GM21825 (cell line): ENCODE measurements around the gene HK2.
"Not testable (repeated sequence)": the region's sequence is repeated elsewhere in the genome, so short reads cannot be mapped to it uniquely, and the experiment has no call there.

Source experiments
- ATAC-seq: cut with Tn5 transposase; IDR thresholded peaks from one replicate; pipeline ENCODE4 v1.9.1; 2021; ENCODE audit warnings: mild to moderate bottlenecking, moderate library complexity; ENCODE audit not compliant: unreplicated experiment

Gene HK2

DNA sequence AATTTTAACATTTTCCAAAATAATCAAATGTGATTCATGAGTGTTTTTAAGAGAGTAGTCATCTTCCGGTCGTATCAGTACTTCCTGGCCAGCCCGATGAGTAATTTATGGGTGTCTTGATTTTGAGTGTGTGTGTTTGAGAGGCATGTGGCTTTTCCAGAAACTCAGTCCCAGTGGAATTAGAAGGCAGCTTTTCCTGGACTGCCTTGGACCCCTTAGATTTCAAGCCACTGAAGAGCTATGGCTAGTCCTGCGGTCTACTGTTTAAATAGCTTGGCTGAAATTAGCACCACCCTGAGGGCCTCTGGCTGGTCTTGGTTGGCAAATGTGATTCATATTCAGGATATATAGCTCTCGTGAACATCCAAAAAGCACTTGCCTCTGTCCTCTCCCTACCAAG lies 59.4 kb downstream of the HK2 start:
- no peak for ATAC-seq

- ATAC-seq: no peak
These were observed 60.5 kb downstream of the HK2 start for GRCh38 chr2:74894272-74894981.

DNA sequence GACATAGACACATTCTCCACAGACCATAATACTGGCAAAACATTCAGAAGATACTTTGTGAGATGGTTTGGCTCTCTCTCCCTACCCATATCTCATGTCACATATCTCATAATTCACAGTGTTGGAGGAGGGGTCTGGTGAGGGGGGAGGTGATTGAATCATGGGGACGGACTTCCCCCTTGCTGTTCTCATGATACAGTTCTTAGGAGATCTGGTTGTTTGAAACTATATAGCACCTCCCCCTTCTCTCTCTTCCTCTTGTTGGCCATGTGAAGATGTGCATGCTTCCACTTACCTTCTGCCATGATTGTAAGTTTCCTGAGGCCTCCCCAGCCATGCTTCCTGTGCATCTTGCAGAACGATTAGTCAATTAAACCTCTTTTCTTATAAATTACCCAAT lies 61.1 kb downstream of the HK2 start:
- ATAC-seq: no peak

- no peak for ATAC-seq
These were observed 62.3 kb downstream of the HK2 start for GRCh38 chr2:74896232-74896631.

DNA sequence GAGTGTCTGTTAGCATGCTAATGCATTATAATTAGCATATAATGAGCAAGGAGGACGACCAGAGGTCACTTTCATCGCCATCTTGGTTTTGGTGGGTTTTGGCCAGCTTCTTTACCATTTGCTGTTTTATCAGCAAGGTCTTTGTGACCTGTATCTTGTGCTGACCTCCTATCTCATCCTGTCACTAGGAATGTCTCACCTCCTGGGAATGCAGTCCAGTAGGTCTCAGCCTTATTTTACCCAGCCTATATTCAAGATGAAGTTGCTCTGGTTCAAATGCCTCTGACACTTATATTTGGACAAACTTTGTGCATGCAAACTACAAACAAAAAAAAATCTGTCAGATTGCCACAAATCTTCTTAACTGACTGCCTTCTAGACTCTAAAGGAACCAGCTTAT lies 66.3 kb downstream of the HK2 start:
- ATAC-seq: not testable (repeated sequence)

- ATAC-seq: no peak
These were observed 68.4 kb downstream of the HK2 start for GRCh38 chr2:74902281-74902860.

DNA sequence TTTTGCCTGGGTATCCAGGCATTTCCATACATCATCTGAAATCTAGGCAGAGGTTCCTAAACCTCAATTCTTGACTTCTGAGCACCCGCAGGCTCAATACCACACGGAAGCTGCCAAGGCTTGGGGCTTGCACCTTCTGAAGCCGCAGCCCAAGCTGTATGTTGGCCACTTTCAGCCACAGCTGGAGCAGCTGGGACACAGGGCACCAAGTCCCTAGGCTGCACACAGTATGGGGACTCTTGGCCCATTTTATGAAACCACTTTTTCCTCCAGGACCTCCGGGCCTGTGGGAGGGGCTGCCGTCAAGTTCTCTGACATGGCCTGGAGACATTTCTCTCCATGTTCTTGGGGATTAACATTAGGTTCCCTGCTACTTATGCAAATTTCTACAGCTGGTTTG lies 72.5 kb downstream of the HK2 start:
- no peak for ATAC-seq

- not testable (repeated sequence) for ATAC-seq
These were observed 73.6 kb downstream of the HK2 start for GRCh38 chr2:74907560-74907959.

DNA sequence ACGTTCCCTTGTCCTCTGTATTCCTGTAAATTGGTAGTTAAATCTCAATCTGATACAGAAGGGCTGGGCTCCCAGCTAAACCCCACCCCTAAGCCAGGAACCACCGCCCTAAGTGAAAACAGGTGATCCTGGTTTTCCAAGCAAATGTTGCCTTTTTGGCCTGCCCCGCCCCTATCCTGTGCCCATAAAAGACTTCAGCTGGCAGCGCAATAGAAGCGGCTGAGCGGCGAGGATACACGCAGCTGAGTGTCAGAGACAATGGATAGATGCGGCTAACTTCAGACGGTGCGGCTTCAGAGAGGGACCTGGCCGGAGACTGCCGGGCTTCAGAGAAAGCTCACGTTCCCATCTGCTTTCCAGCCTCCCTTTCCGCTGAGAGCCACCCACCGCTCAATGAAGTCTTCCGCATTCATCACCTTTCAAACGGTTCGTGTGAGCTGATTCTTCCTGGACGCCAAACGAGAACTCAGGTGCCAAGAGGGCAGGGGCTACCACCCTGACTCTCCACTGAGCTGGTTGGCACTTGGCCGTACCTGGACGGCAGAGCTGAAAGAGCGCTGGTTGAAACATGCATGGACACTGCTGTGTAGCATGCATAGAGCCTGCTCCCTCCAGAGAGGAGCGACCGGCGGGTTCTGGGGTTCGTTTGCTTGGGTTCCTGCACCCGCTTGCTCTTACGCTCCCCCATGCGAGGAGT lies 75.0 kb downstream of the HK2 start:
- no peak for ATAC-seq

DNA sequence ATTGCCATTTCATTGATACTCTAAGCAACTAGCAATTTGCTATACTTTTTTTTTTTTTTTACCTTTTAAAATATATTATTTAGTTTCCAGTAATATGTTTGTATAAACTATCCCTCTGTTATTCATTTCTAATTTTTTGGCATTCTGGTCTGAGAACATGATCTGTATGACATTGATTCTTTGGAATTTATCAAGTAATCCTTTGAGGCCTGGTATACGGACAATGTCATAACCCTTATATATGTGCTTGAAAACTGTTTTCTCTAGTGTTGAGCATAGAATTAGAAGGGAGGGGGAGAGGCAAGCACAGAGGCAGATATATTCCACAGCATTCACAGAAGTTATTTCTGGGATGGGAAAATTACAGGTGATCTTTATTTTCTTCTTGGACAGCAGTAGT lies 76.3 kb downstream of the HK2 start:
- ATAC-seq: no peak

GRCh38 chr2:74911061-74911460 lies 77.1 kb downstream of the HK2 start:
- ATAC-seq: no peak

GRCh38 chr2:74915743-74916142 lies 81.8 kb downstream of the HK2 start:
- peak; percentile 72 for ATAC-seq

DNA sequence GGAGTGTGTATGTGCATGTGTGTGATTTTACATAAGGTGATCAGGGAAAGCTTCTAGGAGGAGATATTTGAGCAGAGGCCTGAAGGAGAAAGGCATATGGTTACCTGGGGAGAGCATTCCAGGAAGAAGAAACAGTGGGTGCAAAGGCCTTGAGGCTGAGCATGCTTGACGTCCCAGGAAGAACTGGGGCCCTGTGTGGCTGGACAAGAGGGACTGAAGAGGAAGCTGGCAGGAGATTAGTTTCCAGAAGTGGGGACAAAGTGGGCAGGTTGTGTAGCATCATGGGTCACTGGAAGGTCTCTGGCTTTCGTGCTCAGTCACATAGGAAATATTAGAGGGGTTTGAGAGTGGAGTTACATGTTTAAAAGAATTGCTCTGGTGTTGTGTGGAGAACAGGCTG lies 82.5 kb downstream of the HK2 start:
- ATAC-seq: no peak

DNA sequence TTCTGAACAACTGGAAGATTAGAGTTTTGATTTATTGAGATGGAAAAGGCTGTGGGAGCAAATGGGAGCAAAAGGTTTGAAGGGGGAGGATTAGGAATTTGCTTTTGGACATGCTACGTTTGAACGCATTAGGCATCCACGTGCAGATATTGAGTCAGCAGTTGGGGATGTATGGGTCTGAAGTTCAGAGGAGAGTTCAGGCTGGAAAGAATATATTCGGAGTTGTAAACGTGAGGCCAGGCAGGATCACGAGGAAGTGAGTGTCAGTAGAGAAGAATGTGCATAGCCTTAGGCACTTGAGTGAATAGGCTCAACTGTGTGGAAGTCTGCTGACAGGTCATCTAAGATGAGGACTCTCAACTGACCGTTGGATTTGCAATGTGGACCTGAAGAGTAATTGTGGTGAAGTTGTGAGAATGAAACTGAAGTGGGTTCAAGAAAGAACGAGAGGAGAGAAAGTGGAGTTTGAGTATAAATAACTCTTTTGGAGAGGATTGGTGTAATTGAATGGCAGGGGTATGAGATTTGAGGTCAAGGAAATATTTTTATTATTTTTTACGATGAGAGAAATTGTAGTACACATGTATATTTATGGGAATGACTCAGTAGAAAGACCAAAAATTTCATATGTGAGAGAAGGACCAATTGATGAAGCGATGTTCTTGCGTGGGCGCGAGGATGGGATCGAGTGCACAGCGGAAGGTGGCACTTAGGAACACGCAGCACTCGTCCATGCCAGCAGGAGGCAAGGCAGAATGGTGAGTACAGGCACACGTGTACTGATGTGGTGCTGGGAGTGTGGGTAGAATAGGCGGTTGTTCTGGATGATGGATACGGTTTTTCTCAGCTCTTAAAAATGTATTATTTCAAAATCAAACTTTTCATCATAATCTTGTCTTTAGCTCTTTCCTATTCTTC lies 84.0 kb downstream of the HK2 start:
- ATAC-seq: no peak

DNA sequence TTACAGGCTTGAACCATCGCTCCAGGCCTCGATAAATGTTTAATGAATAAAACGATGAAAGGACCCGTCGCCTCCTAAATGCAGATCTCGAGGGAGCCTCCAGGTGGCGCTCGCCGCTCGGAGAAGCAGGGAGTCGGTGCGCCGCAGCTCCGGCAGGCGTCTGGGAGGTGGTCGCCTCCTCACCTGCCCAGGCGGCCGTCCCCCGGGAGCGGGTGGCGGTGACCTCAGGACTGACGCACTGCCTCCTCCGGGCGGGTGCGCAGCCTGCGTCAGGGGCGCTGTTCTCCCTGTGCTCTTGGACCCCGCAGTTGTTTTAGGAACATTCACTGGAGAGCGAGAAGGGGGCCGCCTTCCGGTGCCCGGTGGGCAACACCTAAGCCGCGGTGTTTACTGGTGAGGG lies 85.9 kb downstream of the HK2 start:
- no peak for ATAC-seq

DNA sequence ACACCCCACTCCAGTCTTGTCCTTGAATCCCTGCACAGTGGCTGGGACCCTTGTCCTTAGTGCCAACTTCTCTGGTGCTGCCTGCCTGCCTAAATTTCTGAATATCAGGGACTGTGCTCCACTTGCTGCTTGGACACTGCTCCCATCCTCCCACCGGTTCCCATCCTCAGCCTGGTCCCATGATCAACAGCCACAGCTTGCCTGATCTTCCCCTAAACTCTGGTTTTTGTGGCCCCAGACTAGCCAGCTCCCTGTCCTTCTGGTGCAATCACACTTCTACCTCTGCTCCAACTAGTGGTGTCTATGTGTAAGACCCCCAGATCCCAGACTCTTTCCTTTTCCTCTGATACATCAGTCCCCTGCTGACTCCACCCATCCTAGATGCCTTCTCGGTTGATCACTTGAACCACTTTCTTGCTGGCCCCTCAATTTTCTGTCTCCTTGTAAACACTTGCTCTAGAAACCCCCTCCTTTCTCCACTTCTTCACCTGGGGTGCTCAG lies 87.4 kb downstream of the HK2 start:
- no peak for ATAC-seq

DNA sequence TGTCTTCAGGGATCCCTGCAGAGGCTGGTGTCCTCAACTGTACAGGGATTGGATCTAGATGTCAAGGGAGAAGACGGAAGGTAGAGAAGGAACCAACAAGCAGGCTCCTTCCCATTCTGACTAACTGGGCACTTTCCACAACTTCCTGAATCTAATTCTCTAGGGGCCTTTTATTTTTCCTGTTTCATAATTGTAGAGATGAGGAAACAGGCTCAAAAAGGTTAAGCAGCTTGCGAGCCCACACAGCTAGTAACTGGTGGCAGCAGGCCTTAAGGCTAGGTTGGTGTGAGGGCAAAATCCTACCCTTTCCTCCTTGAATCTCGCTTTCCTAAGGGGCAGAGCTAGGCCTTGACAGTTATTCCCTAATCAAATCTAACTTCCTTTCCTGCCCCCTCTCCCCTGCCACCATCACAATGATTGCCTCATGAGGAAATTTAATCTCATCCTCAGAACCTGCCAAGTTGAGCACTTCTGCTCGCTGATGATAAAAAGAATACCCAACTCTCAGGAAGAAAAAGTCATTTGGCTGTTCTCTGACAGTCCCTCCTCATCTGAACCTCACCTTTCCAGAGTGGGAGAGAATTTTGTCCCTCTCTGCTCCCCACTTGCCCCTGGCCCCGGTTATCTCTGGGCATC lies 88.8 kb downstream of the HK2 start:
- ATAC-seq: no peak

DNA sequence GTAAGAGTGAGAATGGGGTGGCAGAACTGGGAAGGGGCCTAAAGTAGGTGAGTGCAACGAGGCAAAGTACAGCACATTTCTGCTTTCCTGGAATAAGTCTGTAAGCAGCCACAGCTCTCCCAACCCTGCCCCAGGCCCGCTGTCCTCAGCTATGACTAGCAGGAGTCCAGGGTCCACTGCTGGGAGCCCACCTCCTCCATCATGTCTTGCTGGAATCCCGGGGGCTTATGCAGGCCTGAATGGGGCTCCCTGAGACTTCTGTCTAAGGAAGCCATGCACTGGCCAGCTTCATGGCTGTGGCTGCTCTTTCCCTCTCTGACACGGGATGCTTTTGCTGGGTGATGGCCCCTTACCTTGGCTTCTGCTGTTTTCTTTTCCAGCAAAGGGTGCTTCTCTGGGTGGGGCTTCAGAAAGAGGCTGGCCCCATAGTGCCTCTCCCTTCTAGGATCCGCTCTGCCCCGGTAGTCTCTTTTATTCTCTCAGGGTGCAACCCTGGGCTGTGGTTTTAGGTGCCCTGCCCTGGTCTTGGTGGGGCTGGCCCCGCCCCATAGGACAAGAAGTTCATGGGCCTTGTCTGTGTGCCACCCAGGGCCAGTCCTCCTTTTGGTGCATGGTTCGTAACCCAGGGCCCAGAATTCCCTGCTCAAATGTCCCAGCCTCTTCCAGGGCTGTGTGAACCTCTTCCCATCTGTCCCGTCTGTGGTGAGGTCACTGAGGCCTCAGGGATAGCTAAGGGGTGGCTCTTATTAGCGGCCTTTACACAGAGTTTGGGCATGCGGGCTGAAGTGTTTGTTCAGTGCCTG lies 90.7 kb downstream of the HK2 start:
- ATAC-seq: no peak

GRCh38 chr2:74925361-74925786 lies 91.4 kb downstream of the HK2 start:
- no peak for ATAC-seq

DNA sequence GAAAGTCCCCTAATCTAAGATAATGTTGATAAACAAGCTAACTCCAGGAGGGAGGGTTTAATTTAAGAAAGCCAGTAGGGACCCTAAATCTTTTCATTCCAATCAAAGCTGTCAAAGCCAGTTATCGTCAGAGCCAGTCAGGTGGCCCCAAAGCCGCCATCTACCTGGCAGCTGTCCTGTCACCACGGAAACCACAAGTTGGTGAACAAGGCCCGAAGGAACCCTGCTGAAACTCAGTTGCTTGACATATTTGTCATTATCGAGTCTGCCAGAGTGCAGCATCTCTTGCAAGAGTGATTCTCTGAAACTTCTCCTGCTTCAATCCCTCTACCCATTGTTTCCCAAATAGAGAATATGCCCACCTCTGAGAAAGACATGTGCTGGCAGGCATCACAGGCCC lies 93.7 kb downstream of the HK2 start:
- no peak for ATAC-seq
